HUES48 (cell line): ENCODE results near the gene FAM219B.
A peak's percentile ranks its signal among the peaks of the same experiment; 100 is the strongest.
"Not testable (repeated sequence)": the region's sequence is repeated elsewhere in the genome, so short reads cannot be mapped to it uniquely, and the experiment has no call there.

Source experiments
- H3K27ac ChIP-seq: one replicate; pipeline ENCODE4 v1.7.0; 2013; ENCODE audit warnings: low read depth, low read length, inconsistent platforms
- H3K27me3 ChIP-seq: 2 replicates; pipeline ENCODE4 v1.6.1; 2013; ENCODE audit warnings: mild to moderate bottlenecking, low read length; ENCODE audit not compliant: control insufficient read depth, insufficient read depth
- H3K36me3 ChIP-seq: 2 replicates; pipeline ENCODE4 v1.6.1; 2013; ENCODE audit warnings: low read length; ENCODE audit not compliant: control insufficient read depth, insufficient read depth
- H3K4me1 ChIP-seq: 2 replicates; pipeline ENCODE4 v1.6.1; 2013; ENCODE audit warnings: mild to moderate bottlenecking, low read length; ENCODE audit not compliant: control insufficient read depth, insufficient read depth
- H3K4me3 ChIP-seq: 2 replicates; pipeline ENCODE4 v1.5.1; 2013; ENCODE audit warnings: mild to moderate bottlenecking, low read depth, low read length
- H3K9ac ChIP-seq: 2 replicates; pipeline ENCODE4 v1.6.1; 2013; ENCODE audit warnings: mild to moderate bottlenecking, low read depth, low read length, moderate library complexity
- H3K9me3 ChIP-seq: 2 replicates; pipeline ENCODE4 v1.6.1; 2013; ENCODE audit warnings: low read length; ENCODE audit not compliant: control insufficient read depth, insufficient read depth

FAM219B gene

DNA sequence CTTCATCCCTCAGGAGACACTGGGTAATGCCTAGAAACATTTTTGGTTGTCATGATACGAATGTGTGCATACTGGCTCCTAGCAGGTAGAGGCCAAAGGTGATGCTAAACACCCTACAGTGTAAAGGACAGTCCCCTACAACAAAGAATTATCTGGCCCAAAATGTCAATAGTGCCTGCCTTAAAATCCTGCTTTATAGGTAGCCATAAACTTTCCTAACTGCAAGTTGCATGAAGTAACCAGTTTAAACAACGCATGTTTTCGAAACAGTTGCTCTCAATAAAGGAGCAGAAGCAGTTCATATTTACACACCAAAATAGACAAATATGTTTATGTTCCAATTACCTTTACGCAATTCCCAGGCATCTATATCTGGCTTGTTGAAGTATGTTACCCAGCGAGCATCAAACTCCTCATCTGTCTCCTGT lies 22.1 kb upstream of the FAM219B start:
- H3K4me3 ChIP-seq: no peak overlapping the region
- no peaks in the 10 kb centered on the region for H3K9me3 ChIP-seq
- H3K4me1 ChIP-seq: no peaks in the 10 kb centered on the region
- no peak overlapping the region for H3K27ac ChIP-seq
- peaks cover 79% of the 10 kb centered on the region for H3K36me3 ChIP-seq
- no peak overlapping the region for H3K9ac ChIP-seq
- H3K27me3 ChIP-seq: no peaks in the 10 kb centered on the region

GRCh38 chr15:74924525-74924924 lies 17.9 kb upstream of the FAM219B start:
- Histone ChIP-seq H3K27ac (no peak overlapping the region), H3K4me3 (no peak overlapping the region), H3K27me3 (no peaks in the 10 kb centered on the region), H3K9ac (no peak overlapping the region), H3K9me3 (no peaks in the 10 kb centered on the region), H3K36me3 (peaks cover 93% of the 10 kb centered on the region), H3K4me1 (no peaks in the 10 kb centered on the region)

- Histone ChIP-seq H3K36me3 (peaks cover 93% of the 10 kb centered on the region), H3K27ac (no peak overlapping the region), H3K4me3 (no peak overlapping the region), H3K4me1 (no peaks in the 10 kb centered on the region), H3K27me3 (no peaks in the 10 kb centered on the region), H3K9ac (no peak overlapping the region), H3K9me3 (no peaks in the 10 kb centered on the region)
Observed at GRCh38 chr15:74920456-74920855, 13.8 kb upstream of the FAM219B start.

- no peak overlapping the region for H3K27ac ChIP-seq
- no peak overlapping the region for H3K4me3 ChIP-seq
- H3K9me3 ChIP-seq: no peaks in the 10 kb centered on the region
- H3K4me1 ChIP-seq: no peaks in the 10 kb centered on the region
- peaks cover 89% of the 10 kb centered on the region for H3K36me3 ChIP-seq
- no peak overlapping the region for H3K9ac ChIP-seq
- no peaks in the 10 kb centered on the region for H3K27me3 ChIP-seq
Observed at GRCh38 chr15:74917676-74918075, 11.0 kb upstream of the FAM219B start.

- H3K9ac ChIP-seq, H3K27ac ChIP-seq, H3K4me1 ChIP-seq, H3K4me3 ChIP-seq, H3K27me3 ChIP-seq, H3K9me3 ChIP-seq: not testable (repeated sequence)
- peaks cover 66% of the 10 kb centered on the region for H3K36me3 ChIP-seq
Observed at GRCh38 chr15:74913799-74914198, 7.1 kb upstream of the FAM219B start.

DNA sequence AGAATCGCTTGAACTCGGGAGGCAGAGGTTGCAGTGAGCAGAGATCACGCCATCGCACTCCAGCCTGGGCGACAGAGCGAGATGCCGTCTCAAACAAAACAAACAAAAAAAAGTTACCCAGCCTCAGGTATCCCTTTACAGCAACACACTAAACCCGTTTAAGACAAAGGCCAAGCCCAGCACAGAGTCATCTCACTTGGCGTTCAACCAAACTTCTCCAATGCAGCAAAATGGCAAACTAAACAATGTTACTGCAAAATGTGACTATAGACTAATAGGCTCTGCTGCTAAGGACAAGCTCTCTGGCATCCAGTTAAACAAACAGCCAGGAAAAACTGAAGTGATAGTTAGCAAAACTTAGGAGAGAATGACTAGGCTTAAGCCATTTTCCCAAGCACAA lies 6.4 kb upstream of the FAM219B start:
- Histone ChIP-seq H3K4me3 (no peak overlapping the region), H3K27me3 (no peaks in the 10 kb centered on the region), H3K9me3 (no peaks in the 10 kb centered on the region), H3K4me1 (no peaks in the 10 kb centered on the region), H3K9ac (no peak overlapping the region), H3K36me3 (peaks cover 59% of the 10 kb centered on the region), H3K27ac (no peak overlapping the region)

GRCh38 chr15:74908635-74909034 lies 2.0 kb upstream of the FAM219B start:
- Histone ChIP-seq H3K9me3 (no peaks in the 10 kb centered on the region), H3K27ac (no peak overlapping the region), H3K4me3 (no peak overlapping the region), H3K36me3 (peaks cover 39% of the 10 kb centered on the region), H3K4me1 (0 out of 2 replicates have a peak, but pooled peaks cover 3% of the 10 kb centered on the region), H3K9ac (no peak overlapping the region), H3K27me3 (no peaks in the 10 kb centered on the region)

DNA sequence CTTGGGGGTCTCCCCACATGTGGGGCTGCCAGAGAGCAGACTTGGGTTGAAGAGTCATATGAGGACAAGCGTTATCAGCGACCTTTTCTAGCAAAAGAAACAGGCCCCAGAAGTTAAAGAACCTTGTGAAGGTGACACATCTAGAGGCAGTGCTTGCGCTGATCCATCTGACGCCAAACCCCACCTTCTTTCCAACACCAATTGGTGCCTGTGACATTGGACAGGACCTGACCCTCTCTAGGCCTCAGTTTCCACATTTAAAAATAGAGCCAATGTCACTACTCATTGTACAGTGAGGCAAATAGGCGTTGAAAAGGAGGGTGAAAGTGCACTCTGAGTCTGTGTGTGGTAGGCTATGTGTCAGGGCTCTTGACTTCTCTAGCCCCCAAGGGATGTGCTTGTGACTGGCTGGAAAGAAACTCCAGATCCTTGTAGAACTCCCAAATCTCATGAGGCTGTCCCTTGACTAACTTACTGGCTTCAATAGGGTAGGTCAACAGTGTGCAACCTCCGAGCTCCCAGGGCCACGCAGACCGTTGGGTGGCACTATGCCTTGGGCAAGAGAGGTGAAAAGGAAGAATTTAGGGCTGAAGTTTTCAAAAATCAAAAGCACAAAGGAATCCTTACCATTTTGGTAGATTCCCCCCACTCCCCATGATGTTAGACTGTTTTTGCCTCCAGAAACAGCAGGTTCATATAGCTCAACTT lies 666 bp upstream of the FAM219B start:
- H3K9ac ChIP-seq: peak overlapping the region; percentile 82
- peak overlapping the region; percentile 92 for H3K4me3 ChIP-seq
- no peaks in the 10 kb centered on the region for H3K9me3 ChIP-seq
- H3K4me1 ChIP-seq: 0 out of 2 replicates have a peak, but pooled peaks cover 3% of the 10 kb centered on the region
- no peaks in the 10 kb centered on the region for H3K27me3 ChIP-seq
- peaks cover 40% of the 10 kb centered on the region for H3K36me3 ChIP-seq
- peak overlapping the region; percentile 88 for H3K27ac ChIP-seq

DNA sequence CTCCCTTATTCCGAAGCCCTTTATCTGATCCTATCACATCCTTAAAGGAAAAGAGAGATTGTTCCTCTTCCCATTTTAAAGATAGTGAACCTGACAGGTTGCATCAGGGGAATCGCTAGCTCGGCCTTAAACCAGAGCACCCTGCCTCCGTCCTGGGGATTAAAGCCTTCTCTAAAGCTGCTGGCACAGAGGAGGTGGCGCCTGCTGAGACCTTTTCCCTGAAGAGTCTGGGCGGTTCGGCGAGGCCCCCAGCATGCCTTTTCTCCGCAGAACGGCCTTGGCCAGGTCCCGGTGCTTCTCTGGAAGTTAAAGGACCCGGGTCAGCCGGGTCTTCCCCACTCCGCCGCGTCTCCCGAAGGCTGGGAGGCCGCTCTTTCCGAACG lies 593 bp downstream of the FAM219B start:
- no peaks in the 10 kb centered on the region for H3K27me3 ChIP-seq
- H3K27ac ChIP-seq: peak overlapping the region; percentile 88
- 0 out of 2 replicates have a peak, but pooled peaks cover 3% of the 10 kb centered on the region for H3K4me1 ChIP-seq
- H3K9me3 ChIP-seq: no peaks in the 10 kb centered on the region
- peak overlapping the region; percentile 82 for H3K9ac ChIP-seq
- H3K36me3 ChIP-seq: peaks cover 42% of the 10 kb centered on the region
- H3K4me3 ChIP-seq: peak overlapping the region; percentile 92

- Histone ChIP-seq H3K9ac (no peak overlapping the region), H3K4me1 (0 out of 2 replicates have a peak, but pooled peaks cover 3% of the 10 kb centered on the region), H3K9me3 (no peaks in the 10 kb centered on the region), H3K4me3 (no peak overlapping the region), H3K27me3 (no peaks in the 10 kb centered on the region), H3K36me3 (peaks cover 56% of the 10 kb centered on the region), H3K27ac (no peak overlapping the region)
Observed at GRCh38 chr15:74904190-74904805, 2.4 kb downstream of the FAM219B start.

DNA sequence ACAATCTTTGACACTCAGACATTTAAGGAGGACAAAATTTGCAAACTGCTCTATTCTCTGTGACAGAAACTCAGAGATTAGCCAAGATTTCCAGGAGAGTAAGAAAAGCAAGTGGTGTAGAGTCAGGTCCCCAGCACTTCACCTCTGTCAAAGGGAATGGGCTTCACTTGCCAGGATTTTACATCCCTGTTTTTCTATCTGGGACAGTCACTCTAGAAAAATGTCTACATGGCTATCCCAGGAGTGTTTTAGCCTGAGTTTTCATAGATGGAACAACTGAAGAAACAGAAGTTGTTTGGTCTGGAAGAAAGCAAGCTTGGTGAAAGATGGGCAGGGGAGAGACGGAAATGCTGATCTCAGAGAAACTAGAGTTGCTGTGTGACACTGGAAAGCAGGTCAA lies 3.0 kb downstream of the FAM219B start:
- Histone ChIP-seq H3K27ac (no peak overlapping the region), H3K4me1 (0 out of 2 replicates have a peak, but pooled peaks cover 3% of the 10 kb centered on the region), H3K4me3 (no peak overlapping the region), H3K36me3 (peaks cover 62% of the 10 kb centered on the region), H3K9ac (no peak overlapping the region), H3K27me3 (no peaks in the 10 kb centered on the region), H3K9me3 (no peaks in the 10 kb centered on the region)
